Measurements from ENCODE around the gene POLA2. TPM values are rescaled to one million over a fixed set of nuclear protein-coding genes. Genes with fewer than 3 reads are reported as not detected.
"Not testable (repeated sequence)": the region's sequence is repeated elsewhere in the genome, so short reads cannot be mapped to it uniquely, and the experiment has no call there.

Gene POLA2
- total RNA-seq, 2 experiments from 2014 or later, result 42.0 to 51.1 TPM

DNA sequence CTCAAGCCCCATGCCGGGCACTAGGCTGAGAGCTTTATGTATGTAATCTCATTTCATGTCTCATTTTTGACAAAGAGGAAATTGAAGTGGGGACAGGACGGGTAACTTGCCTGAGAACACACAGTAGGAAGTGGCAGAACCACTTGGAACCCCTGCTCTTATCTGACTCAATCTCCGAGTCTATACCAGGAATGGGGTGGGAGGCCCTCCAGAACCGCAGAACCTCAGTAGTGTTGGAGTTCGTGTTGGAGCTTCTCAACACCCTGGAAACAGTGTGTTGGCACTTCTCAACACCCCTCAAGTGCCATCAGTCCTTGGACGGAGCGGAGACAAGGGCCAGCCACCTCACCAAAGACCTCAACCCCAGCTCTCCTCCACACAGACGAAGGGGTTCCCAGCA is 38.8 kb upstream of the POLA2 start:
- no peak for DNase-seq
- no peaks in the 10 kb centered on the region for H3K9me3 Mint-ChIP-seq

DNA sequence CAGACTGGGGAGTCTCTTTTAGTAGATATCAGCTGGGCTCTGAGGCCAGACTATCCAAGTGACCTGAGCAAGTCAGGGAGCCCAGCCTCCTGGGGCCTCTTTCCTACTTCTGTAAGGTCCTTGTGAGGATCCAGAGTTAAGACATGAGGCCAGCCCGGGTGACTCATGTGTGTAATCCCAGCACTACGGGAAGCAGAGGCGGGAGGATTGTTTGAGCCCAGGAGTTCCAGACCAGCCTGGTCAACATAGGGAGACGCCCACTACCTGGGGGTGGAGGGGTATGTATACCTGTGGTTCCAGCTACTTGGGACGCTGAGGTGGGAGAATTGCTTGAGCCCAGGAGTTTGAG is 36.9 kb upstream of the POLA2 start:
- Mint-ChIP-seq H3K4me1 (peaks cover 24% of the 10 kb centered on the region), H3K27ac (no peak overlapping the region), H3K36me3 (ENCODE audit: low read depth) (no peaks in the 10 kb centered on the region), H3K27me3 (peaks cover 28% of the 10 kb centered on the region), H3K4me3 (no peak overlapping the region), H3K9me3 (no peaks in the 10 kb centered on the region)
- ChIA-PET POLR2A (interaction anchor here (1.3 kb wide), 1 partner anchor 38 kb away, joined by 4 read pairs; no protein-coding TSS in a partner anchor), CTCF (interaction anchor here (0.8 to 4.7 kb wide), 12 partner anchors 12 to 108 kb away, joined by 3 to 49 read pairs (median 6); partner anchors contain the start of genes CDC42EP2, DPF2 and POLA2)
- no peak for DNase-seq

More for the DNA sequence above, 38.8 kb upstream of the POLA2 start:
- H3K4me1 Mint-ChIP-seq, result peaks cover 33% of the 10 kb centered on the region
- H3K27me3 Mint-ChIP-seq, result peaks cover 28% of the 10 kb centered on the region
- H3K27ac Mint-ChIP-seq, result no peak overlapping the region
- no peaks in the 10 kb centered on the region for H3K36me3 Mint-ChIP-seq (ENCODE audit: low read depth)
- ChIA-PET CTCF (interaction anchor here (1.2 to 1.7 kb wide), 2 partner anchors 92 to 109 kb away, joined by 3 to 6 read pairs; no protein-coding TSS in a partner anchor), POLR2A (no interaction called here)
- no peak overlapping the region for H3K4me3 Mint-ChIP-seq

DNA sequence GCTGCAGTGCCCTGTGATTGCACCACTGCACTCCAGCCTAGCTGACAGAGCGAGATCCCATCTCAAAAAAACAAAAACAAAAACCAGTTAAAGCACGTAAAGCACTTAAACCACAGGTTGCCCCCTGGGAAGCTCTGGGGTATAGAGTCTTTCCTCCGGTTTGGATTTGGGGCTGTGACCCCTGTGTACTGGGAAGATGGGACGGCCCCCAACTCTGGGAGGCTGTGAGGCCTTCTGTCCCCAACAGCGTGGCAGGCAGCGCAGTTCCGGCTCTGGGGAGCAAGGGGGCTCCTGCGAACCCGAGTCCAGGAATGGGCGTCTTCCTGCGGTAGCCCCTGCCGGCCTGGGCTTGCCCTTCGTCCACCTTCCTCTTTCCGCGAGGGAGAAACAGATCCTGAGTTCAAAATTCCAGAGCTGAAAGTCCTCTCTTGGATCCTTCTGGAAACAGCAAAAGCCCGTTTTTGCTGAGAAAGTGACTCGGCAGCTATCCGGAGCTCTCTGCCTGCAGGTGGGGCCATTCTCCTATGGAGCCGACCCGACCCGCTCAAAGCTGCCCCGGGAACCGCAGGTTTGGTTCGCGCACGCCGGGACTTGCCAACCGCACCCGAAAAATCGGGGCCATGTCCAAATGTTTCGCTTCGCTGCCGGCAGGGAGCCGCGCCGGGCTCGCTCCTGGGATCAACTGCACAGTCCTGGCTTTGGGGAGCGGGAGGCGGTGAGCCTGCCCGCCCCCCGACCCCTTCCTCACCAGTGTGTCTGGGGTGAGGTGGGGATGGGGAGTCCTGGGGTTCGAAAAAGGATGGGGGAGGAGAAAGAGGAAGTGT is 36.3 kb upstream of the POLA2 start:
- H3K9me3 Mint-ChIP-seq, result no peaks in the 10 kb centered on the region
- no peaks in the 10 kb centered on the region for H3K36me3 Mint-ChIP-seq (ENCODE audit: low read depth)
- POLR2A ChIA-PET, result interaction anchor here (0.7 to 1.3 kb wide), 3 partner anchors 37 to 91 kb away, joined by 3 to 4 read pairs (median 3); no protein-coding TSS in a partner anchor
- H3K27ac Mint-ChIP-seq, result no peak overlapping the region
- DNase-seq, result peak; percentile 64
- CTCF ChIA-PET, result interaction anchor here (0.8 to 4.7 kb wide), 15 partner anchors 13 to 108 kb away, joined by 3 to 49 read pairs (median 4); partner anchors contain the start of genes CDC42EP2, DPF2 and POLA2
- H3K27me3 Mint-ChIP-seq, result peaks cover 31% of the 10 kb centered on the region
- peak overlapping the region; percentile 62 for H3K4me3 Mint-ChIP-seq
- H3K4me1 Mint-ChIP-seq, result peaks cover 21% of the 10 kb centered on the region

GRCh38 chr11:65226103-65226442 is 35.7 kb upstream of the POLA2 start:
- POLR2A ChIA-PET, result interaction anchor here (0.7 to 1.3 kb wide), 3 partner anchors 36 to 90 kb away, joined by 3 to 4 read pairs (median 3); no protein-coding TSS in a partner anchor
- peak overlapping the region; percentile 62 for H3K4me3 Mint-ChIP-seq
- no peak for DNase-seq
- H3K36me3 Mint-ChIP-seq (ENCODE audit: low read depth), result no peaks in the 10 kb centered on the region
- peaks cover 21% of the 10 kb centered on the region for H3K4me1 Mint-ChIP-seq
- CTCF ChIA-PET, result interaction anchor here (0.8 to 4.7 kb wide), 14 partner anchors 13 to 104 kb away, joined by 3 to 49 read pairs (median 4); partner anchors contain the start of genes CDC42EP2 and POLA2
- H3K27ac Mint-ChIP-seq, result no peak overlapping the region
- H3K27me3 Mint-ChIP-seq, result peaks cover 31% of the 10 kb centered on the region
- no peaks in the 10 kb centered on the region for H3K9me3 Mint-ChIP-seq

GRCh38 chr11:65227879-65228278 is 33.9 kb upstream of the POLA2 start:
- peaks cover 31% of the 10 kb centered on the region for H3K27me3 Mint-ChIP-seq
- POLR2A ChIA-PET, result interaction anchor here (1.0 to 1.1 kb wide), 2 partner anchors 34 to 87 kb away, joined by 3 read pairs; partner anchors contain the start of gene POLA2
- H3K4me1 Mint-ChIP-seq, result peaks cover 17% of the 10 kb centered on the region
- H3K4me3 Mint-ChIP-seq, result no peak overlapping the region
- DNase-seq, result no peak
- H3K36me3 Mint-ChIP-seq (ENCODE audit: low read depth), result no peaks in the 10 kb centered on the region
- CTCF ChIA-PET, result interaction anchor here (0.7 to 4.7 kb wide), 6 partner anchors 22 to 102 kb away, joined by 3 to 49 read pairs (median 4); partner anchors contain the start of genes CDC42EP2 and POLA2
- no peak overlapping the region for H3K27ac Mint-ChIP-seq
- no peaks in the 10 kb centered on the region for H3K9me3 Mint-ChIP-seq

DNA sequence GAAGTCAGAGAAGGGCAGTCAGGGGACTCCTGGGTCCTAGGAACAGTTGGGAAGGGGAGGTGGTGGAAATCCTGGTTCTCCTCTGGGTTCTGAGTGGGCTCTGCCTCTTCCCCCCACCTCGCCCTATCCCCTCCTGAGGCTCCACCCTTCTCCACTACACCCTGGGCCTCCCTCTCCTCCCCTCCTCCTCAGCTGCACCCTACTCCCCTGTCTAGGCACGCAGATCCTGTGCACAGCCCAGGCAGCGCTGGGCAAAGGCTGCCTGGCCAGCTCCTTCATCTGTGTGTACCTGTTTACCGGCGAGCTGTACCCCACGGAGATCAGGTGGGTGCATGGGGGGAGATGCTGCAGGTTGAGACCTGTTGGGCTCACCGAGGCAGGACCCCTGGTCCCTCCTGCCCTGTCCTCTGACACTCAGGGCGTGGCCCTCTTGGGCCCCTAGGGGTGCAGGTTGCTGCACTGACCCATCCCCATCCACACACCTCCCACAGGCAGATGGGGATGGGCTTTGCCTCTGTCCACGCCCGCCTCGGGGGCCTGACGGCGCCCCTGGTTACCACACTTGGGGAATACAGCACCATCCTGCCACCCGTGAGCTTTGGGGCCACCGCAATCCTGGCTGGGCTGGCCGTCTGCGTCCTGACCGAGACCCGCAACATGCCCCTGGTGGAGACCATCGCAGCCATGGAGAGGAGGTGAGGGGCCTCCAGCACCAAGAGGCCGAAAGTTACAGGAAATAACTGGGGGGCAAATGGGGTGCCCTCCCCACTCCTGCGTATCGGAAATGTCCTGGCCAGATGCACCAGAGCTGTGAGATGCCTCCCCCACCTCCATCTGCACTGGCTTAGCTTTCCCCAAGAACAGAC is 25.3 kb upstream of the POLA2 start:
- POLR2A ChIA-PET, result interaction anchor here (1.2 kb wide), 1 partner anchor 25 kb away, joined by 3 read pairs; no protein-coding TSS in a partner anchor
- CTCF ChIA-PET, result interaction anchor here (0.6 kb wide), 1 partner anchor 76 kb away, joined by 3 read pairs; no protein-coding TSS in a partner anchor
- no peaks in the 10 kb centered on the region for H3K9me3 Mint-ChIP-seq
- no peaks in the 10 kb centered on the region for H3K36me3 Mint-ChIP-seq (ENCODE audit: low read depth)
- no peak for DNase-seq
- no peak overlapping the region for H3K4me3 Mint-ChIP-seq
- no peak overlapping the region for H3K27ac Mint-ChIP-seq
- no peaks in the 10 kb centered on the region for H3K4me1 Mint-ChIP-seq
- no peaks in the 10 kb centered on the region for H3K27me3 Mint-ChIP-seq

DNA sequence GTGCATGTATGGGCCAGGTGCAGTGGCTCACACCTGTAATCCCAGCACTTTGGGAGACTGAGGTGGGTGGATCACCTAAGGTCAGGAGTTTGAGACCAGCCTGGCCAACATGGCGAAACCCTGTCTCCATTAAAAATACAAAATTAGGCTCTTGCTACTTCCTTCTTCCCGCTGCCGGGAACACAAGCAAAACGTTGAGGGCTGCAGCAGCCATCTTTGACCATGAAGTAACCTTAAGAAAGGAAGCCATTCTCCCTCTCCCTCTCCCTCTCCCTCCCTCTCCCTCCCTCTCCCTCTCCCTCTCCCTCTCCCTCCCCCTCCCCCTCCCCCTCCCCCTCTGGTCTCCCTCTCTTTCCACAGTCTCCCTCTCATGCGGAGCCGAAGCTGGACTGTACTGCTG is 23.5 kb upstream of the POLA2 start:
- H3K27ac Mint-ChIP-seq; H3K4me3 Mint-ChIP-seq; H3K27me3 Mint-ChIP-seq; DNase-seq; CTCF ChIA-PET; H3K36me3 Mint-ChIP-seq (ENCODE audit: low read depth); H3K4me1 Mint-ChIP-seq; POLR2A ChIA-PET: not testable (repeated sequence)
- H3K9me3 Mint-ChIP-seq, result peaks cover 12% of the 10 kb centered on the region

DNA sequence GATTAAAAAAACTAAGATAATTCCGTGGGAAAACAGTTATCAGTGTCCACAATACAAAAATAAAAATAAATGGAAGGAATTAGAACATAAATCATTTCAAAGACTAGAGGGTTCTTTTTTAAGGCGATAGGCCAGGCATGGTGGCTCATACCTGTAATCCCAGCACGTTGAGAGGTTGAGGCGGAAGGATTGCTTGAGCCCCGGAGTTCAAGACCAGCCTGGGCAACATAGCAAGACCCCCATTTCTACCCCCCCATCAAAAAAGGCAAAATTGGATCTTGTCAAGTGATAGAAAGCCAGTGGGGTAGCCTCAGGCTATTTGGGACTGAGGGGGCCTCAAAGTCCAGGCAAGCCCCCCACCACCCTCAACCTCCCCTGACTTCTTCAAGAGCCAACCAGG is 20.6 kb upstream of the POLA2 start:
- CTCF ChIA-PET, result no interaction called here
- H3K27ac Mint-ChIP-seq, result no peak overlapping the region
- H3K27me3 Mint-ChIP-seq, result no peaks in the 10 kb centered on the region
- H3K4me1 Mint-ChIP-seq, result no peaks in the 10 kb centered on the region
- no peak for DNase-seq
- POLR2A ChIA-PET, result no interaction called here
- H3K36me3 Mint-ChIP-seq (ENCODE audit: low read depth), result peaks cover 6% of the 10 kb centered on the region
- no peak overlapping the region for H3K4me3 Mint-ChIP-seq
- H3K9me3 Mint-ChIP-seq, result peaks cover 12% of the 10 kb centered on the region

- Mint-ChIP-seq H3K4me1 (no peaks in the 10 kb centered on the region), H3K27ac (no peak overlapping the region), H3K36me3 (ENCODE audit: low read depth) (peaks cover 6% of the 10 kb centered on the region), H3K4me3 (no peak overlapping the region), H3K9me3 (peaks cover 12% of the 10 kb centered on the region), H3K27me3 (no peaks in the 10 kb centered on the region)
- POLR2A ChIA-PET, result no interaction called here
- CTCF ChIA-PET, result no interaction called here
- DNase-seq, result no peak
Observed at GRCh38 chr11:65241692-65242091, 20.1 kb upstream of the POLA2 start.

GRCh38 chr11:65242389-65242788 is 19.4 kb upstream of the POLA2 start:
- Mint-ChIP-seq H3K4me1 (no peaks in the 10 kb centered on the region), H3K27ac (no peak overlapping the region), H3K27me3 (no peaks in the 10 kb centered on the region), H3K9me3 (peaks cover 12% of the 10 kb centered on the region), H3K36me3 (ENCODE audit: low read depth) (peaks cover 6% of the 10 kb centered on the region), H3K4me3 (no peak overlapping the region)
- ChIA-PET POLR2A (interaction anchor here (1.0 kb wide), 1 partner anchor 19 kb away, joined by 3 read pairs; the partner anchor contains the start of gene POLA2), CTCF (no interaction called here)
- no peak for DNase-seq

GRCh38 chr11:65243797-65244196 is 18.0 kb upstream of the POLA2 start:
- ChIA-PET POLR2A (interaction anchor here (1.2 kb wide), 1 partner anchor 18 kb away, joined by 3 read pairs; the partner anchor contains the start of gene POLA2), CTCF (interaction anchor here (1.3 kb wide), 1 partner anchor 18 kb away, joined by 4 read pairs; no protein-coding TSS in a partner anchor)
- no peak for DNase-seq
- Mint-ChIP-seq H3K36me3 (ENCODE audit: low read depth) (peaks cover 6% of the 10 kb centered on the region), H3K27me3 (no peaks in the 10 kb centered on the region), H3K9me3 (peaks cover 12% of the 10 kb centered on the region), H3K4me3 (no peak overlapping the region), H3K27ac (no peak overlapping the region), H3K4me1 (no peaks in the 10 kb centered on the region)

- H3K4me3 Mint-ChIP-seq; DNase-seq; H3K4me1 Mint-ChIP-seq; H3K27me3 Mint-ChIP-seq; H3K36me3 Mint-ChIP-seq (ENCODE audit: low read depth); H3K27ac Mint-ChIP-seq; CTCF ChIA-PET: not testable (repeated sequence)
- POLR2A ChIA-PET, result interaction anchor here (1.2 kb wide), 1 partner anchor 17 kb away, joined by 3 read pairs; the partner anchor contains the start of gene POLA2
- peaks cover 12% of the 10 kb centered on the region for H3K9me3 Mint-ChIP-seq
Observed at GRCh38 chr11:65245046-65245445, 16.7 kb upstream of the POLA2 start.
